ENCODE measurements around the gene PTX3. TPM values are rescaled to one million over a fixed set of nuclear protein-coding genes. Genes with fewer than 3 reads are reported as not detected.

Gene PTX3
- total RNA-seq, 1 experiment from 2014 or later, result 2.9 TPM

DNA sequence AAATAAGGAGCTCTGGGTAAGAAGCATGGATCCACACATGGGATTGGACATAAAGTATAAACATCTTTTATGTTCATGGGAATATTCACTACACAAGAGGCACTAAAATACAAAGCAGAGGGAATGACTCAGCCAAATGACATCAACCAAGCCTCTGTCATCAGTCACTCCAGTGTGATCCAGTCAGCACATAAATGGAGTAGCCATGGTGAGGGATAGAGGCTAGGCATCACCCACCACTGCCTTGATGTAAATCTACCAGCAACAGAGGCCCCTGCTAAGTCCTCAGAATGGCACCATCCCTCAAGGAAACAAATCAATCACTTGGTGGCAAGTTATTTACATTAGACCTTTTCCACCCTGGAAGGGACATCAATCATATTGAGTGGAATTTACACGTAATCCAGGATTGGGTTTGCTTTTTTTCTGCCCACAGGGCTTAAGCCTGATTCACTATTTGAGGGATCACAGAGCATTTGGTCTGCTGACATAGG is 39.3 kb downstream of the PTX3 start:
- peaks cover 2% of the 10 kb centered on the region for H3K9me3 Mint-ChIP-seq (ENCODE audit: low read depth, unreplicated experiment)
- CTCF ChIA-PET, result interaction anchor here (1.4 kb wide), 1 partner anchor 24 kb away, joined by 3 read pairs; no protein-coding TSS in a partner anchor
- TF ChIP-seq, protein P1, sequence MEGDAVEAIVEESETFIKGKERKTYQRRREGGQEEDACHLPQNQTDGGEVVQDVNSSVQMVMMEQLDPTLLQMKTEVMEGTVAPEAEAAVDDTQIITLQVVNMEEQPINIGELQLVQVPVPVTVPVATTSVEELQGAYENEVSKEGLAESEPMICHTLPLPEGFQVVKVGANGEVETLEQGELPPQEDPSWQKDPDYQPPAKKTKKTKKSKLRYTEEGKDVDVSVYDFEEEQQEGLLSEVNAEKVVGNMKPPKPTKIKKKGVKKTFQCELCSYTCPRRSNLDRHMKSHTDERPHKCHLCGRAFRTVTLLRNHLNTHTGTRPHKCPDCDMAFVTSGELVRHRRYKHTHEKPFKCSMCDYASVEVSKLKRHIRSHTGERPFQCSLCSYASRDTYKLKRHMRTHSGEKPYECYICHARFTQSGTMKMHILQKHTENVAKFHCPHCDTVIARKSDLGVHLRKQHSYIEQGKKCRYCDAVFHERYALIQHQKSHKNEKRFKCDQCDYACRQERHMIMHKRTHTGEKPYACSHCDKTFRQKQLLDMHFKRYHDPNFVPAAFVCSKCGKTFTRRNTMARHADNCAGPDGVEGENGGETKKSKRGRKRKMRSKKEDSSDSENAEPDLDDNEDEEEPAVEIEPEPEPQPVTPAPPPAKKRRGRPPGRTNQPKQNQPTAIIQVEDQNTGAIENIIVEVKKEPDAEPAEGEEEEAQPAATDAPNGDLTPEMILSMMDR (IDR thresholded peaks at IDR 0.05; ENCODE audit: unreplicated experiment), result no peak
- H3K4me3 Mint-ChIP-seq (ENCODE audit: low read depth, unreplicated experiment), result no peak overlapping the region
- H3K36me3 Mint-ChIP-seq (ENCODE audit: insufficient read depth, unreplicated experiment), result no peaks in the 10 kb centered on the region
- no peak overlapping the region for H3K27ac Mint-ChIP-seq (ENCODE audit: unreplicated experiment)
- BruUV-seq (replicated peaks), result no TSS peak
- H3K27me3 Mint-ChIP-seq (ENCODE audit: unreplicated experiment), result no peaks in the 10 kb centered on the region
- intact Hi-C loops (cut with micrococcal nuclease; ENCODE audit: unreplicated experiment), result no loop called here
- DNase-seq, result no peak
- no peaks in the 10 kb centered on the region for H3K4me1 Mint-ChIP-seq (ENCODE audit: low read depth, unreplicated experiment)

DNA sequence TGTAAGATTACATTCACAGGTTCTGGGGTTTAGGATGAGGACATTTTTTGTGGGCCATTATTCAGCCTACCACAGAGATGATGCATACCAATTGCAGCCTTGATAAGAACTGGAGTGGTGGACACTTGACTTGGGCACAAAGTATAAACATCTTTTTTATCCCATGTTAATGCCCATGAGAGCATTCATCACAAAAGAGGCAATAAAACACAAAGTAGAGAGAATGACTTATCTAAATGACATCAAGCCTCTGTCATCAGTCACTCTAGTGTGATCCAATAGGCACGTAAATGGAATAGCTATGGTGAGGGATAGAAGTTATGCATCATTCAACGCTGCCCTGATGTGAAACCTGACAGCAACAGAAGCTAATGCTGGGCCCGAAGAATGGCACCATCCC is 40.8 kb downstream of the PTX3 start:
- no TSS peak for BruUV-seq (replicated peaks)
- H3K4me3 Mint-ChIP-seq (ENCODE audit: low read depth, unreplicated experiment), result no peak overlapping the region
- H3K27ac Mint-ChIP-seq (ENCODE audit: unreplicated experiment), result no peak overlapping the region
- TF ChIP-seq, protein P1 (IDR thresholded peaks at IDR 0.05; ENCODE audit: unreplicated experiment), result no peak
- H3K4me1 Mint-ChIP-seq (ENCODE audit: low read depth, unreplicated experiment), result no peaks in the 10 kb centered on the region
- CTCF ChIA-PET, result no interaction called here
- H3K27me3 Mint-ChIP-seq (ENCODE audit: unreplicated experiment), result no peaks in the 10 kb centered on the region
- peaks cover 2% of the 10 kb centered on the region for H3K9me3 Mint-ChIP-seq (ENCODE audit: low read depth, unreplicated experiment)
- intact Hi-C loops (cut with micrococcal nuclease; ENCODE audit: unreplicated experiment), result no loop called here
- H3K36me3 Mint-ChIP-seq (ENCODE audit: insufficient read depth, unreplicated experiment), result no peaks in the 10 kb centered on the region
- no peak for DNase-seq

DNA sequence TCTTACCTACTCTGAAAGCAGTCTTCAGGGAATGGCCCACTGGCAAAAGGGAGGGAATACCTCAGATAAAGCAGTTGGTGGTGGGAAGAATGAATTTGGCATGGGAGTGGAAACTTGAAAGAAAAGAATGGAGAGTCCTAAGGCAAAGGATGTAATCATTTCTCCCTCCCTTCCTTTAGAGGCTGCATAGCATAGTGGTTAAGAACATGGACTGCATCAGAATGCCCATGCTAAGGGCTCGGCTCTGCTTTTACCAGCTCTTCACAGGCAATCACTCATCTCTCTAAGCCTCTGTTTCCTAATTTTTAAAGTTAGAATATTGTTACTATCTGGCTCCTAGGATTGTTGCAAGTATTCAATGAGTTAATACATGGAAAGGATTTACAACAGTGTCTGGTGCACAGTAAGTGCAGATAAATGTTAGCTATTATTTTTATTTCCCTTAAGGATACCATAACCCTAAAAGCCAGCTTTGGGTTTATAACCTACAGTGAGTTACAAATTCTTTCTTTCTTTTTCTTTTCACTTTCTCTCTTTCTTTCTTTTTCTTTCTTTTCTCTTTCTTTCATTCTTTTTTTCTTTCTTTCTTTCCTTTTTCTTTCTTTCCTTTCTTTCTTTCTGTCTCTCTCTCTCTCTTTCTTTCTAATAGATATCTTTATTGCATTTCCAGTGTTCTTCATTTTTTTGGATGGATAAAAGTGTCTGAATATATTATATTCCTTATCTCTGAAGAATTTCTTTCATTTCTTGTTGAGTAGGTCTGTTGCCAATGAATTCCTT is 43.0 kb downstream of the PTX3 start:
- Mint-ChIP-seq H3K27me3 (ENCODE audit: unreplicated experiment) (no peaks in the 10 kb centered on the region), H3K36me3 (ENCODE audit: insufficient read depth, unreplicated experiment) (no peaks in the 10 kb centered on the region), H3K4me1 (ENCODE audit: low read depth, unreplicated experiment) (no peaks in the 10 kb centered on the region), H3K4me3 (ENCODE audit: low read depth, unreplicated experiment) (no peak overlapping the region), H3K27ac (ENCODE audit: unreplicated experiment) (no peak overlapping the region), H3K9me3 (ENCODE audit: low read depth, unreplicated experiment) (peaks cover 2% of the 10 kb centered on the region)
- CTCF ChIA-PET, result interaction anchor here (0.5 kb wide), 1 partner anchor 656 kb away, joined by 3 read pairs; no protein-coding TSS in a partner anchor
- DNase-seq, result no peak
- BruUV-seq (replicated peaks), result no TSS peak
- TF ChIP-seq, protein P1 (IDR thresholded peaks at IDR 0.05; ENCODE audit: unreplicated experiment), result no peak
- intact Hi-C loops (cut with micrococcal nuclease; ENCODE audit: unreplicated experiment), result no loop called here

DNA sequence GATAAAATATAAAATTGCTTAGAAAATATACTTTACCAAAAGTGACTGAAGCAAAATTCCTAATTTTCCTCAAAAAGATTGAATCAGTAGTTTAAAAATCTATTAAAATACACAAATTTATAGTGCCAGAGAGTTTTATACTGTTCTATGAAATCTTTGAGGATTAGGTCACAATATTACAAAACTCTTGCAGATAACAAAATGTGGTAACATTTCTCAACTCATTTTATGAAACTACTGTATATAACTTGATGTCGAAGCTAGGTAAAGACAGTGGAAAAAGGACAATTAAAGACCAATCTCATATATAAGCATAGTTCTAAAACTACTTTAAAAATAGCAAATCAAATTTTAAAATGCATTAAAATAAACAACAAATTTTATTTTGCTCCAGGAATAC is 50.7 kb downstream of the PTX3 start:
- CTCF ChIA-PET, result no interaction called here
- no peak overlapping the region for H3K27ac Mint-ChIP-seq (ENCODE audit: unreplicated experiment)
- TF ChIP-seq, protein P1 (IDR thresholded peaks at IDR 0.05; ENCODE audit: unreplicated experiment), result no peak
- H3K4me1 Mint-ChIP-seq (ENCODE audit: low read depth, unreplicated experiment), result peaks cover 6% of the 10 kb centered on the region
- BruUV-seq (replicated peaks), result no TSS peak
- intact Hi-C loops (cut with micrococcal nuclease; ENCODE audit: unreplicated experiment), result no loop called here
- no peaks in the 10 kb centered on the region for H3K27me3 Mint-ChIP-seq (ENCODE audit: unreplicated experiment)
- H3K36me3 Mint-ChIP-seq (ENCODE audit: insufficient read depth, unreplicated experiment), result no peaks in the 10 kb centered on the region
- H3K4me3 Mint-ChIP-seq (ENCODE audit: low read depth, unreplicated experiment), result no peak overlapping the region
- H3K9me3 Mint-ChIP-seq (ENCODE audit: low read depth, unreplicated experiment), result no peaks in the 10 kb centered on the region
- DNase-seq, result no peak

Data from Calu3 (cell line).